LNCaP clone FGC (cell line): ENCODE data around the gene IGFLR1.

ENCODE experiments used
- DNase-seq: peaks from one replicate; pipeline ENCODE4 v3.0.0-alpha.2; 2011; ENCODE audit warnings: low read depth
- H3K4me3 ChIP-seq: 2 replicates; pipeline ENCODE4 v1.5.1; 2011; ENCODE audit warnings: mild to moderate bottlenecking, low read depth, low read length, control low read depth
- CTCF ChIP-seq: IDR thresholded peaks from 2 replicates; pipeline ENCODE4 v1.5.1; 2012; ENCODE audit warnings: mild to moderate bottlenecking; ENCODE audit not compliant: control insufficient read depth, insufficient read depth; ENCODE audit errors: extremely low read depth

IGFLR1 gene

DNA sequence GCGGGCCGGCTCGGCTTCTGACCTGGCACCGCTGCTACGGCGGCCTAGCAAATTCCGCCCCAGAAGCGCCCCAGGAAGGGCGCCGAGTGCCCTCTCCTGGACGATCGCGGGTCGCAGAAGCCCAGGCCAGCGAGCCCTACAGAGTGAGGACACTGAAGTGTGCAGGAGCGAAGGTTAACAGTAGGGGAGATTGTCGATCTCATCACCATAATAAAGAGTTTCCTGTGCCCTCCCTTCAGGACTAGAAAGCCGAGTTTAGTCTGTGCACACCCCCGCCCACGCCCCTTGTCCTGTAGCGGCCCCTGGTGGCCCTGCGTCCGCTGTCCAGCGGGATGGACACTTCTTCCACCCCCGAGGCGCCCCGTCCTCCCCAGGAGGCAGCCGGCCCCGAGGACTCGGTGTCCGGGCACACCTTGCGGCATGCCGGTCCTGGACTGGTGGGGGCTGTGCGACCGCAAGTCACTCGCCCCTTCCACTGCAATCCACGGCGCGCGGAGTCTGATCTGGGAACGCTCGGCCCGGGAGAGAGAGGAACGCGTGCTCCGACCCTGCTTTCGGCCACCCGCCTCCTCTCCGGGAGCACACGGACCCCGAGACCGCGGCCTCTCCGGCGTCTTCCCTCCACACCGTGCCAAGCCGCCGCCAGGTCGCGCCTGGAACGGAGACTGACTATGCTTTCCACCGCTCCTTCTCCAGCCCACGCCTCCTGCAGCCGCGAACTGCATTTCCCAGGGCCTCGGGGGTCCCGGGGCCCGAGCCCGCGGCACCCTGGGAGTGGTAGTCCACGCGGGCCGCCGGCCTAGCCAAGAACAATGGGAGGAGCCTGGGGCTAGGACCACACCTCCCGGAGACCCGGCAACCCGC lies 25.2 kb downstream of the IGFLR1 start:
- peak overlapping the region; percentile 64 for H3K4me3 ChIP-seq
- peak; percentile 83 for TF ChIP-seq CTCF
- peak; percentile 84 for DNase-seq

- H3K4me3 ChIP-seq: peak overlapping the region; percentile 64
- DNase-seq: no peak
- no peak; the same call in 1 of the 2 replicates for TF ChIP-seq CTCF
Observed at GRCh38 chr19:35715981-35716800, 26.1 kb downstream of the IGFLR1 start.

DNA sequence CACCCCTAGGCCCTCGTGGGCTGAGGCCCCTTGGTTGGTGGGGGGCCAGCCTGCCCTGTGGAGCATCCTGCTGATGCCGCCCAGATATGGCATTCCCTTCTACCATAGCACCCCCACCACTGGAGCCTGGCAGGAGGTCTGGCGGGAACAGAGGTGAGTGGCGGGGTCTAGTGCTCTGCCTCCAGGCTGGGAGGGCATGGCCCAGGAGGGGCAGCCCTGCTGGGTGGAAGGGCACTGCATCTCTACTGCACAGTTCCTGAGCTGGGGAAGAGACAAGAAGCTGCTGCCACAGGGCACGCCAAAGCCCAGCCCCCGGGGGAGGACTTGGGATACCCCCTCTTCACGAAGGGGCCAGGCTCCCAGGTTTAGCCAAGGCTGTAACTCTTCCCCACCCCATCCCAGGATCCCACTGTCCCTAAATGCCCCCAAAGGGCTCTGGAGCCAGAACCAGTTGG lies 26.9 kb downstream of the IGFLR1 start:
- DNase-seq: no peak
- no peak for TF ChIP-seq CTCF
- peak overlapping the region; percentile 64 for H3K4me3 ChIP-seq

GRCh38 chr19:35714601-35715354 lies 27.5 kb downstream of the IGFLR1 start:
- DNase-seq: no peak
- no peak overlapping the region for H3K4me3 ChIP-seq
- TF ChIP-seq CTCF: no peak

GRCh38 chr19:35713904-35714495 lies 28.3 kb downstream of the IGFLR1 start:
- no peak for TF ChIP-seq CTCF
- DNase-seq: no peak
- H3K4me3 ChIP-seq: no peak overlapping the region

DNA sequence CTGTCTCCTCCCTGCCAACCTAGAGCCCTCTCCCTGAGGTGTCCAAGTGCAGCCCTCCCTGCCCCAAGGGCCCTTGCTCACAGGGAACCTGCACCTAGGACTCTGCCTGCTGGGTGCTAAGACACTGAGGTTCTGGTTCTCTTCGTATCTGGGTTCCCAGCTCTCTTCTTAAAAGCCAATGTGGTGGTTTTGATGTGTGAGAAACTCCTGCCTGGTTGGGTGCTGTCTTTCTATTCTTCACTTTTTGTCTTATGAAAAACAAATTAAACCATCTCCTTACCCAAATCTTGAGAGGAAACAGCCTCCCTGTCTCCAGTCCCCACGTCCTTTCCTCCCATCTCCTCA lies 28.8 kb downstream of the IGFLR1 start:
- no peak for DNase-seq
- H3K4me3 ChIP-seq: no peak overlapping the region
- no peak for TF ChIP-seq CTCF
